Measurements from ENCODE around the gene CBX1. TPM values are rescaled to one million over a fixed set of nuclear protein-coding genes. Genes with fewer than 3 reads are reported as not detected.

The CBX1 gene
- total and polyA plus RNA-seq, 2 of the 13 experiments (the other 11 are each of a cell fraction or from before 2014, with no cell fraction given), result 17.8 to 108 TPM

- Histone ChIP-seq H3K36me3 (replicated peaks in 1 of 2; ENCODE audit: control insufficient read depth in 1 of 2, insufficient read depth in 2 of 2, low read length in 2 of 2) (no peaks in the 10 kb centered on the region), H3K27me3 (ENCODE audit: control insufficient read depth in 1 of 2, insufficient read depth in 2 of 2, low read length in 2 of 2) (peaks cover 4 to 26% of the 10 kb centered on the region in 2 experiments), H2AFZ (ENCODE audit: low read length) (peak overlapping the region; percentile 66), H4K20me1 (ENCODE audit: insufficient read depth, low read length) (no peaks in the 10 kb centered on the region), H3K4me2 (ENCODE audit: low read depth, low read length) (peak overlapping the region; percentile 96), H3K9me3 (ENCODE audit: low read length) (no peaks in the 10 kb centered on the region), H3K4me3 (replicated peaks in 1 of 3; ENCODE audit: insufficient read depth in 1 of 3, low read depth in 2 of 3, low read length in 3 of 3) (peak overlapping the region in 2 of 3 experiments; percentile 52 to 71; a peak in 3 of 6 replicates), H3K27ac (ENCODE audit: extremely low read length, insufficient read depth, low read length) (no peak overlapping the region), H3K4me1 (ENCODE audit: insufficient read depth, low read length) (peaks cover 41% of the 10 kb centered on the region), H3K79me2 (ENCODE audit: insufficient read depth, low read length) (no peaks in the 10 kb centered on the region), H3K9ac (ENCODE audit: insufficient read depth, low read depth, low read length) (0 out of 2 replicates have a peak overlapping the region, but pooled peaks have one; percentile 13)
- WGBS (ENCODE audit: low lambda C conversion rate), result 28% methylated on average over 8 of the region's 8 CpGs
- intact Hi-C loops (cut with micrococcal nuclease; ENCODE audit: unreplicated experiment) (loop anchor here (1.0 to 10.0 kb wide), 6 partner anchors 22 to 591 kb away; partner anchors contain the start of genes CBX1, HOXB8 and NFE2L1), in situ Hi-C loops (cut with HindIII; ENCODE audit: extremely low pct_ligation_motif_present, low pct_unique_long_range_greater_than_20kb) (loop anchor here (5.0 to 10.0 kb wide), 4 partner anchors 46 to 586 kb away; partner anchors contain the start of gene HOXB7)
- DNase-seq (ENCODE audit: low spot score), result no peak
- POLR2A ChIA-PET, result interaction anchor here (0.6 to 3.6 kb wide), 11 partner anchors 22 to 105 kb away, joined by 3 to 35 read pairs (median 4); partner anchors contain the start of genes CDK5RAP3, NFE2L1, PNPO and SNX11
- CTCF ChIA-PET (ENCODE audit: low intra/inter-chr PET ratio, low total read pairs), result interaction anchor here (0.9 to 4.1 kb wide), 9 partner anchors 11 to 592 kb away, joined by 3 to 127 read pairs (median 6); no protein-coding TSS in a partner anchor
- ATAC-seq, result peak; percentile 1; the same call in 1 of the 3 replicates
- BruUV-seq (replicated peaks), result no TSS peak
- no peak for FAIRE-seq
- TF ChIP-seq ATF7-NPFF (CRISPR knock-in tag; IDR thresholded peaks at IDR 0.05; ENCODE audit: low read depth), result peak; percentile 21; the same call in 1 of the 2 replicates
- no peak for TF ChIP-seq ZNF232 (CRISPR knock-in tag; IDR thresholded peaks at IDR 0.05; ENCODE audit: borderline replicate concordance)
- no peak for TF ChIP-seq ZNF44 (CRISPR knock-in tag; IDR thresholded peaks at IDR 0.05)
- TF ChIP-seq ZNF652 (CRISPR knock-in tag; IDR thresholded peaks at IDR 0.05; ENCODE audit: borderline replicate concordance, low read depth), result no peak
- TF ChIP-seq PATZ1 (CRISPR knock-in tag; IDR thresholded peaks at IDR 0.05), result no peak
- TF ChIP-seq CSRNP1 (CRISPR knock-in tag; IDR thresholded peaks at IDR 0.05), result 0 out of 2 replicates have a peak, but pooled peaks have one; percentile 17
- no peak for TF ChIP-seq RBAK (CRISPR knock-in tag; IDR thresholded peaks at IDR 0.05)
- TF ChIP-seq ZNF710 (CRISPR knock-in tag; IDR thresholded peaks at IDR 0.05; ENCODE audit: borderline replicate concordance), result 0 out of 2 replicates have a peak, but pooled peaks have one; percentile 44
- no peak for TF ChIP-seq SIN3B (IDR thresholded peaks at IDR 0.05; ENCODE audit: low read length)
- TF ChIP-seq NR1H2 (CRISPR knock-in tag; IDR thresholded peaks at IDR 0.05; ENCODE audit: borderline replicate concordance, low read depth), result no peak
- peak; percentile 32; the same call in 1 of the 2 replicates for TF ChIP-seq CAMTA2 (CRISPR knock-in tag; IDR thresholded peaks at IDR 0.05; ENCODE audit: borderline replicate concordance)
- no peak for TF ChIP-seq ZNF598 (CRISPR knock-in tag; IDR thresholded peaks at IDR 0.05; ENCODE audit: borderline replicate concordance)
- no peak for TF ChIP-seq ELF4 (CRISPR knock-in tag; IDR thresholded peaks at IDR 0.05; ENCODE audit: borderline replicate concordance)
- no peak for TF ChIP-seq TFDP1 (CRISPR knock-in tag; IDR thresholded peaks at IDR 0.05; ENCODE audit: borderline replicate concordance)
- TF ChIP-seq THYN1 (CRISPR knock-in tag; IDR thresholded peaks at IDR 0.05; ENCODE audit: borderline replicate concordance, low read depth), result no peak
- no peak for TF ChIP-seq SATB2 (CRISPR knock-in tag; IDR thresholded peaks at IDR 0.05)
Observed at GRCh38 chr17:48025904-48026501, 75.3 kb downstream of the CBX1 start.
